CD4-positive, alpha-beta T cell (primary cell): ENCODE data around the gene BCL11B. TPM values are rescaled to one million over a fixed set of nuclear protein-coding genes. Genes with fewer than 3 reads are reported as not detected.

Experiments used
- ATAC-seq: fragments of 200-7000 bp; cut with Tn5 transposase; one replicate; pipeline ENCODE4 v1.10.0; 2022; ENCODE audit warnings: mild to moderate bottlenecking; ENCODE audit not compliant: poor library complexity
- CTCF ChIA-PET: fragments of 350-600 bp; sonication (Branson Sonifier 250); formaldehyde crosslinking; loops from one replicate; lab custom pipeline; 2021; ENCODE audit warnings: antibody characterized with exemption, inconsistent platforms; lab: Charles Lee
- POLR2A ChIA-PET: fragments of 350-600 bp; sonication (Branson Sonifier 250); formaldehyde crosslinking; loops from one replicate; lab custom pipeline; 2021; ENCODE audit warnings: antibody characterized with exemption, inconsistent platforms; lab: Charles Lee
- DNase-seq, 14 experiments: peaks; one replicate each; pipeline ENCODE4 v3.0.0-alpha.2; 2013 to 2020; ENCODE audit warnings: mixed read lengths in 2 of 14
- H3K27ac ChIP-seq, 2 donors: one replicate each; pipeline versions ENCODE4 v1.5.1 to v1.7.0; 2013; ENCODE audit warnings: low read length in 2 of 2, low read depth in 1 of 2, mild to moderate bottlenecking in 1 of 2
- H3K27me3 ChIP-seq, 2 experiments: 1 replicate in 1 of 2; 2 replicates in 1 of 2; pipeline versions ENCODE4 v1.6.1 to v1.7.0; 2013; ENCODE audit warnings: low read length in 2 of 2, control low read depth in 1 of 2, mild to moderate bottlenecking in 1 of 2, moderate library complexity in 1 of 2; ENCODE audit not compliant: insufficient read depth in 2 of 2, control insufficient read depth in 1 of 2
- H3K36me3 ChIP-seq: one replicate; pipeline ENCODE4 v1.6.1; 2013; ENCODE audit warnings: low read length, control low read depth; ENCODE audit not compliant: insufficient read depth
- H3K4me1 ChIP-seq: one replicate; pipeline ENCODE4 v1.6.1; 2013; ENCODE audit warnings: low read length, control low read depth; ENCODE audit not compliant: insufficient read depth
- H3K4me3 ChIP-seq: one replicate; pipeline ENCODE4 v1.5.1; 2013; ENCODE audit warnings: mild to moderate bottlenecking, low read length, moderate library complexity
- H3K9me3 ChIP-seq, 2 experiments: 1 replicate in 1 of 2; 2 replicates in 1 of 2; pipeline versions ENCODE4 v1.6.1 to v1.7.0; 2013; ENCODE audit warnings: low read length in 2 of 2, mild to moderate bottlenecking in 2 of 2, control low read depth in 1 of 2, moderate library complexity in 1 of 2; ENCODE audit not compliant: control insufficient read depth in 1 of 2, insufficient read depth in 1 of 2
- H3K27ac Mint-ChIP-seq: one replicate; pipeline ENCODE4 v1.8.0; 2020; ENCODE audit warnings: mixed read lengths
- H3K27me3 Mint-ChIP-seq: one replicate; pipeline ENCODE4 v1.8.0; 2021; ENCODE audit warnings: mixed read lengths
- H3K36me3 Mint-ChIP-seq: one replicate; pipeline ENCODE4 v1.8.0; 2021; ENCODE audit warnings: low read depth, mixed read lengths
- H3K4me1 Mint-ChIP-seq: one replicate; pipeline ENCODE4 v1.8.0; 2021; ENCODE audit warnings: low read depth, mixed read lengths
- H3K4me3 Mint-ChIP-seq: one replicate; pipeline ENCODE4 v1.8.0; 2020; ENCODE audit warnings: mild to moderate bottlenecking, mixed read lengths
- H3K9me3 Mint-ChIP-seq: one replicate; pipeline ENCODE4 v1.8.0; 2020; ENCODE audit warnings: mixed read lengths
- intact Hi-C, 2 experiments: fragments of 100-400 bp; cut with DNase I in 1 of 2; cut with micrococcal nuclease in 1 of 2; formaldehyde crosslinking; loops; one replicate each; pipeline versions ENCODE4 v1.15.1 to v1.9.0; 2023 to 2025; cut with DNase I, micrococcal nuclease
- total RNA-seq, 174 experiments: library from RNA in 2 of 174; stranded (reverse) in 2 of 174; gene quantifications; one replicate each; pipeline ENCODE4 v1.2.3 and lab custom pipeline; 2021 to 2026
- TF ChIP-seq, protein P1 (sequence below): fragments of 200-600 bp; IDR thresholded peaks from one replicate; pipeline ENCODE4 v1.8.0; 2022; ENCODE audit warnings: antibody characterized with exemption, mild to moderate bottlenecking

The BCL11B gene
- total RNA-seq, 2 experiments from 2014 or later, result 244 to 254 TPM

DNA sequence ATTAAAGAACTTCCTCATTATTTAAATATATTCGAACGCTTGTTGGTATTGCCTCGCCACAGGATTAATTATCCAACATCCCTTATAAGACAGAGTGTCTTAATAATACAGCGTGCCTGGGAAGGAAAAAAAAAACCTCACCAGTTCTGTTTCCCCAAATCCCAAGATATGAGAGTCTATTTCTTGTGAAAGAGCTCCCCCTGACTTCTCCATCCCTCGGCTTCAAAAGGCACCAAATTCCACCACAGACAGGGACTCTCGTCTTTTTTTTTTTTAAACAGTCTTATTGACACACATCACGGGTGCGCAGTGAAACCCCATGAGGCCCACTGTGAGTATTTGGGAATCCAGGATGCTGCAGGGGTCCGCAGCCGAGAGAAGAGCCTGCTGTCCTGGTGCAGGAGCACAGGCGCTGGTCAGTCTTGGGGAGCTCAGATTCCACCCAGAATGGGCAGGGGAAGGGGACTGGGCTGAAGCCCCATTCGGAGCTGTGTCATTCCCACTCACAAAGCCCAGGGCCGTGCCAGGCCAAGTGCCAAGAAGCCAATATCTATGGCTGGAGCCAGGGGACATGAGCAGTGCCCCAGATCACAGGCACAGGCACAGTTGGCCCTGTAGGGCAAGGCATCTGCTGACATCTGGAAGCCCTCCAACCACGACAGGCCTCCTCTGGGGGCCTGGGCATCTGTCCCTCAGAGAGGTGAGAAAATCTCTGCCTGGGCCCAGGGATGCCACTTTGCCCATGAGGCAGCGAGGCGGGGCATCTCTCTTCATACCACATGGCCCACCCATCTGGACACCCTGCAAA is 71.9 kb downstream of the BCL11B start:
- H3K9me3 Mint-ChIP-seq, result no peaks in the 10 kb centered on the region
- TF ChIP-seq, protein P1, sequence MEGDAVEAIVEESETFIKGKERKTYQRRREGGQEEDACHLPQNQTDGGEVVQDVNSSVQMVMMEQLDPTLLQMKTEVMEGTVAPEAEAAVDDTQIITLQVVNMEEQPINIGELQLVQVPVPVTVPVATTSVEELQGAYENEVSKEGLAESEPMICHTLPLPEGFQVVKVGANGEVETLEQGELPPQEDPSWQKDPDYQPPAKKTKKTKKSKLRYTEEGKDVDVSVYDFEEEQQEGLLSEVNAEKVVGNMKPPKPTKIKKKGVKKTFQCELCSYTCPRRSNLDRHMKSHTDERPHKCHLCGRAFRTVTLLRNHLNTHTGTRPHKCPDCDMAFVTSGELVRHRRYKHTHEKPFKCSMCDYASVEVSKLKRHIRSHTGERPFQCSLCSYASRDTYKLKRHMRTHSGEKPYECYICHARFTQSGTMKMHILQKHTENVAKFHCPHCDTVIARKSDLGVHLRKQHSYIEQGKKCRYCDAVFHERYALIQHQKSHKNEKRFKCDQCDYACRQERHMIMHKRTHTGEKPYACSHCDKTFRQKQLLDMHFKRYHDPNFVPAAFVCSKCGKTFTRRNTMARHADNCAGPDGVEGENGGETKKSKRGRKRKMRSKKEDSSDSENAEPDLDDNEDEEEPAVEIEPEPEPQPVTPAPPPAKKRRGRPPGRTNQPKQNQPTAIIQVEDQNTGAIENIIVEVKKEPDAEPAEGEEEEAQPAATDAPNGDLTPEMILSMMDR, result no peak
- no peaks in the 10 kb centered on the region for H3K27me3 Mint-ChIP-seq
- H3K9me3 ChIP-seq, result no peaks in the 10 kb centered on the region
- H3K27ac ChIP-seq, result peak overlapping the region; percentile 65 to 83
- peaks cover 99% of the 10 kb centered on the region for H3K4me1 Mint-ChIP-seq
- ChIA-PET CTCF (interaction anchor here (0.6 to 1.6 kb wide), 3 partner anchors 11 to 67 kb away, joined by 3 to 5 read pairs (median 4); no protein-coding TSS in a partner anchor), POLR2A (interaction anchor here (0.7 to 83.0 kb wide), 5 partner anchors 8 to 1574 kb away, joined by 3 to 4389 read pairs (median 23); partner anchors contain the start of gene BCL11B)
- H3K4me1 ChIP-seq, result peaks cover 99% of the 10 kb centered on the region
- H3K4me3 ChIP-seq, result no peak overlapping the region
- peak overlapping the region; percentile 89 for H3K4me3 Mint-ChIP-seq
- H3K36me3 ChIP-seq, result peaks cover 97% of the 10 kb centered on the region
- ATAC-seq, result no peak
- intact Hi-C loops, result loop anchor here (1.0 to 10.0 kb wide), 2 partner anchors 9 to 1005 kb away; no protein-coding TSS in a partner anchor
- H3K27me3 ChIP-seq, result no peaks in the 10 kb centered on the region
- peak overlapping the region; percentile 95 for H3K27ac Mint-ChIP-seq
- DNase-seq, result no peak
- H3K36me3 Mint-ChIP-seq, result peaks cover 98% of the 10 kb centered on the region

DNA sequence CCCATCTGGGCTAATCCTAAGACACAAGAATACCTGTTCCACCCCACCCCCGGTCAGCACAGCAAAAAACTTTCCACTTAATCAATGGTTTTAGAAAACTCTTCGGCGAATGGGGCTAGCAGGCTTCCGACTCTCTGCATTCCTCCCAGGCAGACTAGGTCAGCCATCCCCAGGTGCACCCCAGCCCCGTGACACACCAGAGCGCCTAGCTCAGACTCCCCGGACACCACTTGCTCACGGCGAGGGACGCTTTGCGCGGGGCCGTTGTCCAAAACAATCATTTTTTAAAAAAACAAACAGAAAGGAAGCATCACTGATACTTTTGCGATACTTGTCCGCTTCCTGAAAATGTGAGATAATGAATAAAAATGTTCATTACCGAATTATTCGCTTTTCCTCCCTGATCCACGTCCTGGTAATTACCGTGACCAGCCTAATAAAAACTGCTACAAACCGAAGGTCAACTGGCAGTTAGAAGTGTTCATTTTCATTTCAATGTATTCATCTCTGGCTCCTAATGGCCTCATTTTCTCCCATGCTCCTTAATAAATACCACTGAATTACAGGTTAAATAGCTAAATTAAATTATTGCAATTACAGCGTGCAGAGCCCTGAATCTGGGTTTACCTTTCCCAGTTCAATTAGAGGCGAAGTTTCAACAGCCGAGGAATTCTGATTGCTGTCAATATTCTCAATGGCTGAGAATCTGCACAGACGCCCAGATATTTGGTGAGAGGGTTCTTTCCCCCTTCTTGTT is 73.1 kb downstream of the BCL11B start:
- H3K4me1 Mint-ChIP-seq, result peaks cover 99% of the 10 kb centered on the region
- H3K36me3 Mint-ChIP-seq, result peaks cover 98% of the 10 kb centered on the region
- H3K27ac Mint-ChIP-seq, result peak overlapping the region; percentile 95
- no peaks in the 10 kb centered on the region for H3K27me3 Mint-ChIP-seq
- no peak overlapping the region for H3K4me3 ChIP-seq
- no peak for DNase-seq
- intact Hi-C loops, result loop anchor here (1.0 to 10.0 kb wide), 2 partner anchors 8 to 1004 kb away; no protein-coding TSS in a partner anchor
- CTCF ChIA-PET, result interaction anchor here (1.5 kb wide), 1 partner anchor 67 kb away, joined by 7 read pairs; no protein-coding TSS in a partner anchor
- POLR2A ChIA-PET, result interaction anchor here (1.0 to 83.0 kb wide), 3 partner anchors 10 to 45 kb away, joined by 3 to 4389 read pairs (median 23); partner anchors contain the start of gene BCL11B
- peaks cover 99% of the 10 kb centered on the region for H3K4me1 ChIP-seq
- peaks cover 96% of the 10 kb centered on the region for H3K36me3 ChIP-seq
- ATAC-seq, result no peak
- TF ChIP-seq, protein P1, result no peak
- H3K9me3 Mint-ChIP-seq, result no peaks in the 10 kb centered on the region
- peak overlapping the region; percentile 89 for H3K4me3 Mint-ChIP-seq
- H3K9me3 ChIP-seq, result no peaks in the 10 kb centered on the region
- H3K27ac ChIP-seq, result peak overlapping the region; percentile 12 to 83
- no peaks in the 10 kb centered on the region for H3K27me3 ChIP-seq

DNA sequence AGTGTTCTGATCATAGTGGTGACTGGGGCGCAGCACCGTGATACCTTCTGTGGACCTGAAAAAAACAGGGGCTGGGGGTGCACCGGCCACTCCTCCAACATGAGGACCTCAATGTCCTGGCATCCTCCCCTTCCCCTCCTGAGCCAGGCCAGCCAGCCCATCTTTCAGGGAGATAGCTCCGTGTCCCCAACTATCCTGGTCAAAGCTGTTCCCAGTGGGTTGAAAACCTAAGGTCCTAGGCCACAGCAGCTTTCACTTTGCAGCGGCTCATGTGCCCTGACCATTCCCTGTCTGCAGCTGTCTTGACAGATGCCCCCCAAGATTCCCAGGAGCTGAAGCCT is 75.7 kb downstream of the BCL11B start:
- Mint-ChIP-seq H3K9me3 (no peaks in the 10 kb centered on the region), H3K27me3 (no peaks in the 10 kb centered on the region), H3K27ac (peak overlapping the region; percentile 95), H3K36me3 (peaks cover 94% of the 10 kb centered on the region), H3K4me1 (peaks cover 99% of the 10 kb centered on the region), H3K4me3 (peak overlapping the region; percentile 89)
- peak overlapping the region; percentile 29 to 83 for H3K27ac ChIP-seq
- no peaks in the 10 kb centered on the region for H3K27me3 ChIP-seq
- TF ChIP-seq, protein P1, result no peak
- no peak overlapping the region for H3K4me3 ChIP-seq
- H3K36me3 ChIP-seq, result peaks cover 71% of the 10 kb centered on the region
- POLR2A ChIA-PET, result interaction anchor here (0.7 to 83.0 kb wide), 4 partner anchors 14 to 1035 kb away, joined by 3 to 4389 read pairs (median 4); partner anchors contain the start of gene BCL11B
- ATAC-seq (no peak), DNase-seq (no peak)
- H3K9me3 ChIP-seq, result no peaks in the 10 kb centered on the region
- CTCF ChIA-PET, result interaction anchor here (1.7 kb wide), 1 partner anchor 70 kb away, joined by 10 read pairs; no protein-coding TSS in a partner anchor
- intact Hi-C loops, result loop anchor here in 1 of 2 experiments (10.0 kb wide), 1 partner anchor 1001 kb away; no protein-coding TSS in a partner anchor
- H3K4me1 ChIP-seq, result peaks cover 98% of the 10 kb centered on the region
